ENCODE data around the gene ELMO3.

DNA sequence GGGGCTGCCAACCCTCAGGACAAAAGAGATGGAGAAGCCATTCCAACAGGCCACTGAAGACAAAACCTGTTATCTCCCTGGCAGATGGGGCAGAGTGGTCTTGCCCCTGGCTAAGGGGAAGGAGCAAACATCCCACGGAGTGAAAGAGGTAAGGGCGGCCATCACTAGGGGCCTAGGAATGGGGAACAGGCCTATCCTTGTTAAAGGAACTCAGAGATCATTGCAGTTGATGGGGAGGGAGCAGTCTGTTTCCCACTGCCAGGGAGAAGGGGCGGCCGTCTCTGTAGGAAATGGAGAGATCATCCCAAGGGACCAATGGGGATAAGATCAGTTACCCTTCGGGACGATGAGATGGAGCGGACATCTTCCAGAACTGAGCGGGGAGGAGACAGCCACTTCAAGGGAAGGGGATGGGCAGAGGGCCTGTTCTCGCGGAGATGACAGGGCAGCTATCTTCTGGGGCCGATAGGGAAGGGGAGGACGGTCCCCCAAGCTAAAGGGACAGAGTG is 27.4 kb downstream of the ELMO3 start:
- TF ChIP-seq, protein P1, sequence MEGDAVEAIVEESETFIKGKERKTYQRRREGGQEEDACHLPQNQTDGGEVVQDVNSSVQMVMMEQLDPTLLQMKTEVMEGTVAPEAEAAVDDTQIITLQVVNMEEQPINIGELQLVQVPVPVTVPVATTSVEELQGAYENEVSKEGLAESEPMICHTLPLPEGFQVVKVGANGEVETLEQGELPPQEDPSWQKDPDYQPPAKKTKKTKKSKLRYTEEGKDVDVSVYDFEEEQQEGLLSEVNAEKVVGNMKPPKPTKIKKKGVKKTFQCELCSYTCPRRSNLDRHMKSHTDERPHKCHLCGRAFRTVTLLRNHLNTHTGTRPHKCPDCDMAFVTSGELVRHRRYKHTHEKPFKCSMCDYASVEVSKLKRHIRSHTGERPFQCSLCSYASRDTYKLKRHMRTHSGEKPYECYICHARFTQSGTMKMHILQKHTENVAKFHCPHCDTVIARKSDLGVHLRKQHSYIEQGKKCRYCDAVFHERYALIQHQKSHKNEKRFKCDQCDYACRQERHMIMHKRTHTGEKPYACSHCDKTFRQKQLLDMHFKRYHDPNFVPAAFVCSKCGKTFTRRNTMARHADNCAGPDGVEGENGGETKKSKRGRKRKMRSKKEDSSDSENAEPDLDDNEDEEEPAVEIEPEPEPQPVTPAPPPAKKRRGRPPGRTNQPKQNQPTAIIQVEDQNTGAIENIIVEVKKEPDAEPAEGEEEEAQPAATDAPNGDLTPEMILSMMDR (IDR thresholded peaks at IDR 0.05 in 2 of 3, conservative IDR thresholded peaks at IDR 0.05 in 1 of 3; ENCODE audit: borderline replicate concordance in 1 of 3, insufficient read depth in 1 of 3, low read depth in 2 of 3, low read length in 2 of 3): no peak
- TF ChIP-seq POLR2A (IDR thresholded peaks at IDR 0.05; ENCODE audit: borderline replicate concordance, extremely low read depth, insufficient read depth, insufficient read length): no peak
- no peak for TF ChIP-seq CEBPB (IDR thresholded peaks at IDR 0.05; ENCODE audit: low read depth)
- TF ChIP-seq EZH2 (IDR thresholded peaks at IDR 0.05): no peak
- no peak for TF ChIP-seq ZNF274 (IDR thresholded peaks at IDR 0.05; ENCODE audit: low read depth, low read length)
- TF ChIP-seq, protein P2, sequence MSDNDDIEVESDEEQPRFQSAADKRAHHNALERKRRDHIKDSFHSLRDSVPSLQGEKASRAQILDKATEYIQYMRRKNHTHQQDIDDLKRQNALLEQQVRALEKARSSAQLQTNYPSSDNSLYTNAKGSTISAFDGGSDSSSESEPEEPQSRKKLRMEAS (IDR thresholded peaks at IDR 0.05): no peak

Data from HCT116 (cell line).